GM19372 (cell line): ENCODE results near the gene GSTA5.
A peak's percentile ranks its signal among the peaks of the same experiment; 100 is the strongest.
"Not testable (repeated sequence)": the region's sequence is repeated elsewhere in the genome, so short reads cannot be mapped to it uniquely, and the experiment has no call there.

ENCODE experiments used
- ATAC-seq: cut with Tn5 transposase; IDR thresholded peaks from one replicate; pipeline ENCODE4 v1.9.1; 2021; ENCODE audit warnings: mild to moderate bottlenecking, low read depth, moderate library complexity; ENCODE audit not compliant: unreplicated experiment

GSTA5 gene

DNA sequence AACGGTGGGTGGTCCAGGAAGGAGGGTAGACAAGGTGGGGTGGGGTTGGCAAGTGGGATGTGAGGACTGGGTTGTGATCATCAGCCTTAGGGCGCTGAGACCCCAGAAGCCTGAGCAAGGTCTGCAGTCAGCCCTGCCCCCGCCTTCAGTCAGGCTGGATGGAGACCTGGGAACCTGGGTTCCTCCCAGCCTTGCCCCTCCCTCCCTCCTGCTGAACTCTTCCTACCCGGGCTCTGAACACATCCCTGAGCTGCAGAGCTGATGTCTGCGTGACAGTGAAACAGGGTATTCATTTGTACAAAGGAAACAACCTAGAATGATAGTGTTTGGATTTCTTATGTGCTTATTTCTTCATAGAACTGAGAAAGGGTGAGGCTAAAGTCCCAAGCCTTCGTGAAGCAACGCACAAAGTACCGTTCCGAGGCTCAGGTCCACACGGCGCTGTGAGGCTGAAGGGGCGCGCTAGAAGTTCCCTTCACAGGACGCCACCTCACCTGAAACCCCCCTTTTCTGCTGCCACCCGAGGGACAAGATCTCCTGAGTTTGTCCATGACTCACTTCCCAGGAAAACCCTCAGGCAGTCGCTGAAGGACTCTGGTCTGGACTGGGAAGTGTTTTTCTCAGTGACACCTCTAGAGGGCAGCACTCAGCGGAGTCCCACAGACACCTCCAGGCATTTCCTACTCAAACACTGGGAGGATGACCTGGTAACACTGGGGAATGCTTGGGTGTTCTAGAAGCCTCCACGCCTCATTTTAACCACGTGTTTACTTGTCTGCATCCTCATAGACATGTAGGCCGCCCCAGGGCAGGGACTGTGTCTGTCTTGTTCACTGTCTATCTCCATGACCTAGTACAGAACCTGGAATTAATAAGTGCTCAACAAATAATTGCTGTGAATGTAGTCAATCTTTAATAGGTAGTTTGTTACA lies 1.2 kb downstream of the GSTA5 start:
- peak; percentile 85 for ATAC-seq

- no peak for ATAC-seq
Observed at GRCh38 chr6:52834481-52834880, 6.1 kb downstream of the GSTA5 start.

GRCh38 chr6:52830869-52831268 lies 9.7 kb downstream of the GSTA5 start:
- ATAC-seq: not testable (repeated sequence)

DNA sequence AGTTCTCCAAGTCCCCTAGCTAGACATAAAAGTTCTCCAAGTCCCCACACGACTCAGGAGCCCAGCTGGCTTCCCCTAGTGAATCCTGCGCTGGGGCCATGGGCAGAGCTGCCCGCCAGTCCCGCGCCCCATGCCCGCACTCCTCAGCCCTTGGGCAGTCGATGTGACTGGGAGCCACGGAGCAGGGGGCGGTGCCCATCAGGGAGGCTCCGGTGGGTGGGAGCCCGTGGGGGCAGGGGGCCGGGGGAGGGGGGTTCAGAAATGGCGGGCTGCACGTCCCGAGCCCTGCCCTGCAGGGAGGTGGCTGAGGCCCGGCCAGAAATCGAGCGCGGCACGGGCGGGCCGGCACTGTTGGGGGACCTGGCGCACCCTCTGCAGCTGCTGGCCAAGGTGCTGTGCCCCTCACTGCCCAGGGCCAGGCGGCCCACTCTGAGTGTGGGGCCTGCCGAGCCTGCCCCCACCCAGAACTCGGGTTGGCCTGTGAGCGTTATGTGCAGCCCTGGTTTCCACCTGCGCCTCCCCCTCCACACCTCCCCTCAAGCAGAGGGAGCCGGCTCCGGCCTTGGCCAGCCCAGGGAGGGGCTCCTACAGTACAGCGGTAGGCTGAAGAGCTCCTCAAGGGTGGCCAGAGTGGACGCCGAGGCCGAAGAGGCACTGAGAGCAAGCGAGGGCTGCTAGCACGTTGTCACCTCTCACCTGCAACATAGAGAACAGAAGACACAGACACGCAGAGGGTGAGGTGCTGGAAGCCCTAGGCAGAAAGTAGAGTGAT lies 11.4 kb downstream of the GSTA5 start:
- no peak for ATAC-seq

DNA sequence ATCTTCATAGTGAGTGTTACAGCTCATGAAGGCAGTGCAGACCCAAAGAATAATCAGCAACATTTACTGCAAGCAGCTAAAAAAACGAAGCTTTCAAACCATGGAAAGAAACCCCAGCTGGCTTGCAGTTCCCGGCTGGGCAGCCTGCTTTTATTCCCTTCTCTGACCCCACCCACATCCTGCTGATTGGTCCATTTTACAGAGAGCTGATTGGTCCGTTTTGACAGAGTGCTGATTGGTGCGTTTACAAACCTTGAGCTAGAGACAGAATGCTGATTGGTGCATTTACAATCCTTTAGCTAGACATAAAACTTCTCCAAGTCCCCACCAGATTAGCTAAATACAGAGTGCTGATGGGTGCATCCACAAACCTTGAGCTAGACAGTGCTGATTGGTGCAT lies 12.0 kb downstream of the GSTA5 start:
- not testable (repeated sequence) for ATAC-seq

- not testable (repeated sequence) for ATAC-seq
Observed at GRCh38 chr6:52827073-52827783, 13.4 kb downstream of the GSTA5 start.

GRCh38 chr6:52826513-52826912 lies 14.1 kb downstream of the GSTA5 start:
- ATAC-seq: no peak

DNA sequence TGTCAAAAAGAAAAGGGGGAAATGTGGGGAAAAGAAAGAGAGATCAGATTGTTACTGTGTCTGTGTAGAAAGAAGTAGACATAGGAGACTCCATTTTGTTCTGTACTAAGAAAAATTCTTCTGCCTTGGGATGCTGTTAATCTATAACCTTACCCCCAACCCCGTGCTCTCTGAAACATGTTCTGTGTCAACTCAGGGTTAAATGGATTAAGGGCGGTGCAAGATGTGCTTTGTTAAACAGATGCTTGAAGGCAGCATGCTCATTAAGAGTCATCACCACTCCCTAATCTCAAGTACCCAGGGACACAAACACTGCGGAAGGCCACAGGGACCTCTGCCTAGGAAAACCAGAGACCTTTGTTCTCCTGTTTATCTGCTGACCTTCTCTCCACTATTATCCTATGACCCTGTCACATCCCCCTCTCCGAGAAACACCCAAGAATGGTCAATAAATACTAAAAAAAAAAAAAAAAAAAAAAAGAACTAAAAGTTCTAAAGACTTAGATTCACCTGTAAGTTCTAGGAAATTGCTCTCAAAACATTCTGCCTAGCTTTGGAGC lies 14.6 kb downstream of the GSTA5 start:
- not testable (repeated sequence) for ATAC-seq

- ATAC-seq: not testable (repeated sequence)
Observed at GRCh38 chr6:52825270-52825793, 15.3 kb downstream of the GSTA5 start.

- ATAC-seq: no peak
Observed at GRCh38 chr6:52821842-52822241, 18.8 kb downstream of the GSTA5 start.

DNA sequence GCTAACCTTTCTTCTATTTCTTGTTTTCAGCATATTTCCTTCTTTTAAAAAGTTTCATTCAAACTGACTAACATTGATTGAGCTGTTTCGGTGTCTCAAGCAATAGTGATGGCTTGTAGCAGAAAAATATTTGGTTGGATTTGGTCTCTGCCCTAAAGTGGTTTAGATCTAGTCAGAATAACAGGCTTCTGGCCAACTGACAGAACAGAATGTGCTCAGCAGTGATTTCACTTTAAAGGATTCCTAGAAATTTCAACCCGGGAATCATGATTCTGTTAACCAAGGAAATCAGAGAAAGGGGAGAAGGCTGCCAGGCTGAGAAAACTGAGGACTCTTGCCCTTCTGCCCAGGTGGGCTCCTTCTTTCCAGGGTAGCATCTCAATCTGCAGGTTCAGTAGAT lies 20.4 kb downstream of the GSTA5 start:
- no peak for ATAC-seq

GRCh38 chr6:52815167-52816092 lies 25.2 kb downstream of the GSTA5 start:
- peak; percentile 90 for ATAC-seq

DNA sequence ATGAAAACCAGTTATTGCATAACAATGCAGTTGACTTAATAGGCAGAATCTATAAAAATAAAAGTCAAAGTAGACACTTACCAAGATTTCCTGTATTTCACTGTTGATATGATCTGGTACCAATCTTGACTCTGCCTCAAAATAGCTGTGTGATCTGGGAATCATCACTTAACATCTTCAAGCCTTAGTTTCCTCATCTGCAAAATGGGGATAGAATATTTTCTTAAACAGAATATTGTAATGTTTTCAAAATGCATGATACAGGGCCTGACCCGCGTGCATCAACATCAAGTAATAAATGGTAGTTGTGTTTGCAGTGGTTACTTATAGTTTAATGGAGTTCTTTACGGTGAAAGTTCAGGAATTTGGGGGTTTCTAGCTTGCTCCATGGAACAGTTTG lies 26.1 kb downstream of the GSTA5 start:
- not testable (repeated sequence) for ATAC-seq

GRCh38 chr6:52809777-52810176 lies 30.8 kb downstream of the GSTA5 start:
- not testable (repeated sequence) for ATAC-seq

DNA sequence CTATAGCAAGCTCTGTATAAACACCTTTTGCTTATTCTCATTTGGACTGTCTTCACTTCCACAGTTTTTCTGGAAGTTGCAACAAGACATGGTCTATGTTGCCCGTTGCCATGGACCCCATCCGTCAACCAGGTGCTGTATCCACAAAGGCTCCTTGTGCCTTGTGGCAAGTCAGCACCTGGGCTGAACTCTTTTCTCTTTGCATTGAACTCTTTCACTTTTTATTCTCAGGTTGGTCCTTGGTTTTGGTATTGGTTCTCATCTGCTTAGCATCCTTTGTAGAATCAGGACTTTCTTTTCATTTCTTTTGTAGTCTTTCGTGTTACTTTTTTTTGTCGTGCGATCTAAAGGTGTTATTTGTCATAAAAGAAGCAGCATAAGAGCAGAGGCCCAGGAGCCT lies 32.0 kb downstream of the GSTA5 start:
- ATAC-seq: no peak

DNA sequence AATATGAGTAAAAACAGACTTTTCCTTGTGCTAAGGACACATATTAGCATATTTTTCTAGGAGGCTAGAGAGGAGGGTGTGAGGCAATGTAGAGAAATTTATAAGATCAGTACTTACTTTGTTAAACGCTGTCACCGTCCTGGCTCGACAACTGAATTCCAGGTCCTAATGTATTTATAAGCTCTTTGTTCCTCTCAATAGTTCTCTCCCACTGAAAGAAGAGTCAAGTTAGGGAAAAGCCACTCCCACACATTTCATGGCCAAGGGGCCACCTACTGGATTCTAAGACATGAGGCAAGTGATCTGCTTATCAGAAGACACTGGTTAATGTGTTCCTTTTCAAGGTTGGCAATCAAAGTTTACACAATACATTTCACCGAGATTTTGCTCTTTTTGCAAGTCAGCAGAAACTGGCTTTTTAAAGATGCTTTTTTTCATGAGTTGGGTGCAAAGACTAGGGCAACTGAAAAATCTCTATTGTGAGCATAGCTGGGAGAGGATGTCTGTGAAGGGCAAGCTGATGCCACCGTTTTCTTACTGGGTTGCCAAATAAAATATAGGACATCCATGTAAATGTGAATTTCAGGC lies 36.9 kb downstream of the GSTA5 start, which contains the start of gene GSTA1:
GSTA1 (minus strand) TSS at position 149 of the 588 bp plus-strand sequence. CDS start 4,549 bp downstream, outside the sequence.
- ATAC-seq: not testable (repeated sequence)

DNA sequence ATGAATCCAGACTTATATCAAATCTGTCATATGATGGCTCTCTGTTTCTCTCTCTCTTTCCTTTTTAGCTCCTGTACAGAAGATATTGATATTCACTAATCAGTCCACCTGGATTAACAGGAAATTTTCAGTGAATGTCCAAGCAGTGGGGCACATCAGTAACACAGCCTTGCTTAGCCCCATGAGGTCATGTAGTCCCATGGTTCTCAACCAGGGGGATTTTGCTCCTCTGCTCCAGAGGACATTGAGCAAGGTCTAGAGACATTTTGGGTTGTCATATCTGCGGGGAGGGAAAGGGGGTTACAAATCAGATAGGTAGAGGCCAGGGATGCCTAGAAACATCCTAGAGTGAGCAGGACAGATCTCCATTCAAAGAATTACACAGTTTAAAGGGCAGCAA lies 37.8 kb downstream of the GSTA5 start:
- no peak for ATAC-seq

DNA sequence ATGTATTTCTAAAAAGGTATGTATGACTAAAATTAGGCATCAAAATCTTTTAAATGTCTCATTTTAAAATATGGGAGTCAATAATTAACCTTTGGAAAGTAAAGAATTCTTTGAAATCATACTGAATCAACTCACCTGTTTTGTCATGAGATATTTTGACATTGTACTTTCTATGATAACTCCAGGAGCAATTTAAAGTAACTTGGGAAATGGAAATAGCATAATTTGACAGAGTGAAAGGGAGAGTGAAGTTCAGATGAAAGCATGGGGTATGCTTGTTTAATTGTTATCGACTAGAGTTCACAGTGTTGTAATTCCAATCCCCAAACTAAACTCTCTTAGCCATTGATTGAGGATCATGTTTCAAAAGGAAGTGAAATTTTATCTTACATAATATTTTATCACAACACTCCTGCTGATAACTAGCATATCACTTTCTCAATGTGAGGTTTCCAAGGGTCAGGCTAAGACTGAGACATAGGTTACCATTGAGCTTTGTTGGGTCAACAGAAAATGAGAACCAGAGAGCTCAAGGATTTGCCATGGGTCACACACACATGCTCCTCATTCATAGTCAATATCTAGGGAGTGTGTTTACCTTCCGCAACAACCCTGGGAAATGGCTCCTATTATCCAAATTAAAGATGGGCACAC lies 39.3 kb downstream of the GSTA5 start:
- no peak for ATAC-seq
